Tibial nerve (tissue), 4 donors: ENCODE data around the gene EMD.

Experiments
- CTCF ChIP-seq, 5 experiments: fragments of 200-600 bp in 3 of 5; fragments of 450-650 bp in 2 of 5; sonication (generic) in 3 of 5; IDR thresholded peaks; one replicate each; pipeline ENCODE4 v1.5.1; 2016 to 2019; ENCODE audit warnings: antibody characterized with exemption in 5 of 5, mild to moderate bottlenecking in 3 of 5, moderate library complexity in 2 of 5
- EP300 ChIP-seq, 2 donors: sonication (generic); formaldehyde crosslinking; IDR thresholded peaks; one replicate each; pipeline ENCODE4 v1.6.1; 2017; ENCODE audit warnings: antibody characterized with exemption in 2 of 2, mild to moderate bottlenecking in 1 of 2

DNA sequence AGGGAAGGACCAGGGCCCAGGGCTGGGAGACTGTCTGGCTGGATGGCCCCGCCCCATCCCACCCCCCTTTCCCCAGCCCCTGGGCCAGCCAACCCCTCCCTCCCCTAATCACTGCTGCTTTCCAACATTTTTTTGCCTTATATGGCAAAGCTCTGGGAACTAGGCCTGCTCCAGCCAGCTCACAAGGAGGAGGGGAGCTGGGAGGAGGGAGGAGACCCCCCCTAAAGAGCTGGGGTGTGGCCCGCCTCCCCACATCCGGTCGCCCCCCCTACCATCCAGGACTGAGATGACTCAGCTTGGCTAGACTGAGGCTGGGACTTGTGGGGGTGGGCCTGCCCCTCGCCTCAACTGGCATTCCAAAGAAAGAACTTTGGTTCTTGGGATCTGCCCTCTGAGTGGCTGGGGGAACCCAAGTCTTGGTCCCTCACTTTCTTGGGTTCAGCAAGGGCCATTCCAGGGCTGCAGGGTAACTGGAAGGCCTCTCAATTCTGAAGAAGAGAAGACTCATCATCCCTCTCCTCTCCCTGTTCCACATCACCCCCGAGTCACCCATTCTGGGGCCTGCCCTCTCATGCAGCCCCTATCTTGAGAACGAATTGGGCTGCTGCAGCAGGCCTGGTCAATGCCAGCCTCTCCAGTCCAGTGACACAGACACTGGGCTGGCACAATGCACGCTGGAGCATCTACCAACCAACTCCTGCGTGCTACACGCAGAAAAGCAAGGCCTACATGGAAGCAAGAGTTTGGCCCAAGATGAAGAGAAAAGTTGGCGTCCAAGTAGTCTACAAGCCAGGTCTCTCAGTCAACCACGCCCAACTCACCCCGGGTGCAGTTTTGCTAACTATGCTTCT, 9.4 kb upstream of the EMD start:
- TF ChIP-seq CTCF (IDR thresholded peaks at IDR 0.05) (peak in 1 of 5 experiments; percentile 6), EP300 (IDR thresholded peaks at IDR 0.05) (peak; percentile 43 to 89)
